Neural progenitor cell (in vitro differentiated cells): Measurements from ENCODE around the gene MGP. TPM values are rescaled to one million over a fixed set of nuclear protein-coding genes. Genes with fewer than 3 reads are reported as not detected.

ENCODE experiments used
- DNase-seq: peaks from one replicate; pipeline ENCODE4 v3.0.0-alpha.2; 2016; ENCODE audit warnings: low spot score
- H2AFZ ChIP-seq: fragments of 200-600 bp; sonication (generic); replicated peaks from 2 replicates; pipeline ENCODE4 v1.6.1; 2016; ENCODE audit warnings: antibody characterized with exemption
- H3F3A ChIP-seq: fragments of 200-600 bp; sonication (generic); 2 replicates; pipeline ENCODE4 v1.6.1; 2016; ENCODE audit warnings: antibody characterized with exemption, low read depth
- H3K27ac ChIP-seq: fragments of 200-600 bp; sonication (generic); 2 replicates; pipeline ENCODE4 v1.5.1; 2016; ENCODE audit warnings: mild to moderate bottlenecking
- H3K27me3 ChIP-seq: fragments of 200-600 bp; sonication (generic); 2 replicates; pipeline ENCODE4 v1.6.1; 2016; ENCODE audit warnings: mild to moderate bottlenecking, moderate library complexity
- H3K36me3 ChIP-seq: fragments of 200-600 bp; sonication (generic); 2 replicates; pipeline ENCODE4 v1.5.1; 2016
- H3K4me1 ChIP-seq: fragments of 200-600 bp; sonication (generic); 2 replicates; pipeline ENCODE4 v1.6.1; 2016; ENCODE audit warnings: mixed run types
- H3K4me2 ChIP-seq: fragments of 200-600 bp; sonication (generic); 2 replicates; pipeline ENCODE4 v1.6.1; 2016
- H3K4me3 ChIP-seq: fragments of 200-600 bp; sonication (generic); 2 replicates; pipeline ENCODE4 v1.5.1; 2016
- H3K79me2 ChIP-seq: fragments of 200-600 bp; sonication (generic); 2 replicates; pipeline ENCODE4 v1.6.1; 2016; ENCODE audit warnings: low read depth
- H3K9ac ChIP-seq: fragments of 200-600 bp; sonication (generic); 2 replicates; pipeline ENCODE4 v1.6.1; 2016
- H3K9me3 ChIP-seq: fragments of 200-600 bp; sonication (generic); 2 replicates; pipeline ENCODE4 v1.5.1; 2016; ENCODE audit warnings: low read depth
- H4K20me1 ChIP-seq: fragments of 200-600 bp; sonication (generic); 2 replicates; pipeline ENCODE4 v1.6.1; 2016; ENCODE audit warnings: low read depth
- H3K27ac Mint-ChIP-seq: 3 replicates; pipeline ENCODE4 v1.8.0; 2021; ENCODE audit warnings: mixed read lengths
- H3K27me3 Mint-ChIP-seq: 2 replicates; pipeline ENCODE4 v1.8.0; 2022; ENCODE audit warnings: low read depth, mild to moderate bottlenecking, inconsistent platforms, moderate library complexity, mixed read lengths; ENCODE audit not compliant: insufficient read depth
- H3K36me3 Mint-ChIP-seq: 3 replicates; pipeline ENCODE4 v1.8.0; 2021; ENCODE audit warnings: mixed read lengths
- H3K4me1 Mint-ChIP-seq: 3 replicates; pipeline ENCODE4 v1.8.0; 2021; ENCODE audit warnings: mixed read lengths
- H3K4me3 Mint-ChIP-seq: 3 replicates; pipeline ENCODE4 v1.8.0; 2021; ENCODE audit warnings: mild to moderate bottlenecking, moderate library complexity, mixed read lengths
- H3K9me3 Mint-ChIP-seq: 3 replicates; pipeline ENCODE4 v1.8.0; 2020; ENCODE audit warnings: mixed read lengths
- EZH2 ChIP-seq: fragments of 200-600 bp; sonication (generic); IDR thresholded peaks from 2 replicates; pipeline ENCODE4 v1.6.1; 2017; ENCODE audit warnings: antibody characterized with exemption, mild to moderate bottlenecking, moderate library complexity
- EZH2phosphoT487 ChIP-seq: fragments of 200-600 bp; sonication (generic); IDR thresholded peaks from 2 replicates; pipeline ENCODE4 v1.6.1; 2017; ENCODE audit warnings: antibody characterized with exemption
- total RNA-seq: library from RNA; depleted of rRNA; stranded (reverse); fragments of >200 nt; gene quantifications from 2 replicates; pipeline ENCODE4 v1.2.3, GENCODE V29; 2015; ENCODE audit warnings: low replicate concordance
- TF ChIP-seq, protein P1 (sequence below): fragments of 200-600 bp; sonication (generic); IDR thresholded peaks from 2 replicates; pipeline ENCODE4 v1.5.1; 2017; ENCODE audit warnings: antibody characterized with exemption, mild to moderate bottlenecking

MGP gene
- total RNA-seq, 1 donor from 2014 or later = not detected

DNA sequence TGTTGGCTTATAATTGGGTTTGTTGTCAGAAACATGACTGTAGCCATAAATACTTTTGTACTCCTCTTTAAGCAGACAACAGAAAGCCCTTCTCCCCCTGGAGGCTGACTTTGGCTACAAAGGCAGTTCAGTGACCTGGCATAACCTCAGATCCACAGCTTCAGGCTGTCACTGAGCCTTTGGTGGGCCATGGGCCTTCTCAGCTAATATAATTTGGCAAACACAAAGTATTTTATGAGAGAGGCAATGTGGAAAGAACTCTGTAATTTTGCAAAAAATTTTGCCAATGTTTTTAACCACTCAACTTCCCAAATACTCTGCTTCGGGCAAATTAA, 15.5 kb upstream of the MGP start:
- H3K4me3 Mint-ChIP-seq = no peak overlapping the region
- H3K36me3 Mint-ChIP-seq = no peaks in the 10 kb centered on the region
- H3K27ac Mint-ChIP-seq = no peak overlapping the region
- H3F3A ChIP-seq = no peaks in the 10 kb centered on the region
- H3K36me3 ChIP-seq = no peaks in the 10 kb centered on the region
- peak; percentile 41 for DNase-seq
- TF ChIP-seq EZH2phosphoT487 = no peak
- TF ChIP-seq, protein P1, sequence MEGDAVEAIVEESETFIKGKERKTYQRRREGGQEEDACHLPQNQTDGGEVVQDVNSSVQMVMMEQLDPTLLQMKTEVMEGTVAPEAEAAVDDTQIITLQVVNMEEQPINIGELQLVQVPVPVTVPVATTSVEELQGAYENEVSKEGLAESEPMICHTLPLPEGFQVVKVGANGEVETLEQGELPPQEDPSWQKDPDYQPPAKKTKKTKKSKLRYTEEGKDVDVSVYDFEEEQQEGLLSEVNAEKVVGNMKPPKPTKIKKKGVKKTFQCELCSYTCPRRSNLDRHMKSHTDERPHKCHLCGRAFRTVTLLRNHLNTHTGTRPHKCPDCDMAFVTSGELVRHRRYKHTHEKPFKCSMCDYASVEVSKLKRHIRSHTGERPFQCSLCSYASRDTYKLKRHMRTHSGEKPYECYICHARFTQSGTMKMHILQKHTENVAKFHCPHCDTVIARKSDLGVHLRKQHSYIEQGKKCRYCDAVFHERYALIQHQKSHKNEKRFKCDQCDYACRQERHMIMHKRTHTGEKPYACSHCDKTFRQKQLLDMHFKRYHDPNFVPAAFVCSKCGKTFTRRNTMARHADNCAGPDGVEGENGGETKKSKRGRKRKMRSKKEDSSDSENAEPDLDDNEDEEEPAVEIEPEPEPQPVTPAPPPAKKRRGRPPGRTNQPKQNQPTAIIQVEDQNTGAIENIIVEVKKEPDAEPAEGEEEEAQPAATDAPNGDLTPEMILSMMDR = peak; percentile 37
- TF ChIP-seq EZH2 = no peak
- no peaks in the 10 kb centered on the region for H3K79me2 ChIP-seq
- no peaks in the 10 kb centered on the region for H3K9me3 Mint-ChIP-seq
- no peaks in the 10 kb centered on the region for H3K9me3 ChIP-seq
- H4K20me1 ChIP-seq = no peaks in the 10 kb centered on the region
- H3K4me3 ChIP-seq = no peak overlapping the region
- no peak overlapping the region for H3K27ac ChIP-seq
- peaks cover 16% of the 10 kb centered on the region for H3K4me1 ChIP-seq
- H3K27me3 Mint-ChIP-seq = peaks cover 3% of the 10 kb centered on the region
- H2AFZ ChIP-seq = no peak overlapping the region
- no peak overlapping the region for H3K9ac ChIP-seq
- H3K4me2 ChIP-seq = peak overlapping the region; percentile 45
- no peaks in the 10 kb centered on the region for H3K4me1 Mint-ChIP-seq
- no peaks in the 10 kb centered on the region for H3K27me3 ChIP-seq

DNA sequence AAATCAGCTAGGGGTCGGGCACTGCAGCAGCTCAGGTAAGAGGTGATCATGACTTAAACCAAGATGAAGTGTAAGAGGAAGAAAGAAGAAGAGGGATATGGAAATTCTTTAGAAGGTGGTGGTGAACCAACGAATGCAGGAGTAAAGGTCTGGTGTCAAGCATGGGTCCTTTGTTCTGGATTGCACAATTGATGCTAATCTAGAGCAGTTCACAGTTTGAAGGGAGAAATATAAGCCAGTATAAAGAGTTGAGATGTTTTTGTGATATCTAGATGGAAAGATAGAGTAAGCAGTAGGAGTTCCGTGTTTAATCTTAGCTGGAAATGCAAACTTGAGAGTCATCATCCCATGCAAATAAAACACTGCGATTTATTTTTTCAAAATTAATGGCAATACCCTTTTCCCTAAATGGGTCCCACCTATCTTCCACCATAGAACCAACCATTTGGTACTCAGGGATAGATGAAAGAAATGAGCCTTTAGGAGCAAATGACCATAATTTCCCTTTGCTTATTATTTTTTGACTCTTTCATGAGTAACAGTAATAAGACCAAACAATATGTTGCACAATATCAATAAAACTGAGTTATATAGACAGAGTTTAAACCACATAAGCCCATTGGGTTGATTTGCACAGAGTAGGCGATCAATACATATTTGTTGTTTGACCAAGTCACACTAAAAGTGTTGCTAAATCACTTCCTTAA, 15.0 kb upstream of the MGP start:
- Histone ChIP-seq H2AFZ (no peak overlapping the region), H3K9ac (no peak overlapping the region), H3K9me3 (no peaks in the 10 kb centered on the region), H3F3A (no peaks in the 10 kb centered on the region), H3K27me3 (no peaks in the 10 kb centered on the region), H3K4me1 (peaks cover 16% of the 10 kb centered on the region), H4K20me1 (no peaks in the 10 kb centered on the region), H3K4me2 (no peak overlapping the region), H3K79me2 (no peaks in the 10 kb centered on the region), H3K4me3 (no peak overlapping the region), H3K27ac (no peak overlapping the region), H3K36me3 (no peaks in the 10 kb centered on the region)
- no peak for DNase-seq
- Mint-ChIP-seq H3K4me1 (no peaks in the 10 kb centered on the region), H3K4me3 (no peak overlapping the region), H3K36me3 (no peaks in the 10 kb centered on the region), H3K27ac (no peak overlapping the region), H3K27me3 (peaks cover 3% of the 10 kb centered on the region), H3K9me3 (no peaks in the 10 kb centered on the region)
- TF ChIP-seq, protein P1 = no peak
- TF ChIP-seq EZH2phosphoT487 (no peak), EZH2 (no peak)

DNA sequence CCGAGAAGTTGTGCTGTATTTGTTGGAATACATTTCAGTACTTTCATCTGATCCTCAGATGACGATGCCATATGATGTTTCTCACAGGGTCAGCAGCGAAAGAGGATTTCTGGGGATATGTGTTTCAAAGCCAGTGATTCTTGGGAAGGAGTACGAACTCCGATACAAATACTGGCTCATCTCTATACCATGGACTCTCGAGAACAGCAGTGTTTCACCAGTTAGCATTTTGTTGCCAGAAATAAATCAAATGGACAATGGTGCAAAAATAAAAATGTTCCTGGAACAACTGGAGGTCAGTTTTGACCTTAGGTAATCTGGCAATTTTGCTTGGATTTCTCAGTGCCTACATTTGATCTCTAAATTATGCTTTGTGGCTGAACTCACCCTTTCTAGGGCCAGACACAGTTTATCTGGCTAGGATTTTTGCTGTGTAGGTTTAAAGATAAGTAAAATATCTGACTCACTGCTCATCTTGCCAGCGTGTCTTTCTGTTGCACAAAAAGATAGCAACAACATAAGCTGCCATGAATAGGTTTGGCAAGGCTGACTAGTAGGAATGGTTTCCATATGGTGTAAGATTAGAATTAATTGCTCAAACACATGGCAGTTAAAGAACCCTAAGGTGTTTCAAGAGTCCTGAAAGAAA, 11.0 kb upstream of the MGP start:
- Histone ChIP-seq H3K4me2 (no peak overlapping the region), H3K4me1 (peaks cover 21% of the 10 kb centered on the region), H3K4me3 (no peak overlapping the region), H3K79me2 (no peaks in the 10 kb centered on the region), H3F3A (no peaks in the 10 kb centered on the region), H3K9me3 (no peaks in the 10 kb centered on the region), H3K27ac (no peak overlapping the region), H3K27me3 (no peaks in the 10 kb centered on the region), H3K9ac (no peak overlapping the region), H2AFZ (no peak overlapping the region), H4K20me1 (no peaks in the 10 kb centered on the region), H3K36me3 (no peaks in the 10 kb centered on the region)
- no peak for DNase-seq
- Mint-ChIP-seq H3K4me3 (no peak overlapping the region), H3K36me3 (no peaks in the 10 kb centered on the region), H3K9me3 (no peaks in the 10 kb centered on the region), H3K27ac (no peak overlapping the region), H3K27me3 (no peaks in the 10 kb centered on the region), H3K4me1 (peaks cover 10% of the 10 kb centered on the region)
- TF ChIP-seq, protein P1 = no peak
- TF ChIP-seq EZH2 = no peak
- no peak for TF ChIP-seq EZH2phosphoT487
